ENCODE results near the gene C10orf71. TPM values are rescaled to one million over a fixed set of nuclear protein-coding genes. Genes with fewer than 3 reads are reported as not detected.

C10orf71 gene
- total and polyA plus RNA-seq, 3 donors from 2014 or later: 0.08 to 0.79 (median 0.12) TPM

DNA sequence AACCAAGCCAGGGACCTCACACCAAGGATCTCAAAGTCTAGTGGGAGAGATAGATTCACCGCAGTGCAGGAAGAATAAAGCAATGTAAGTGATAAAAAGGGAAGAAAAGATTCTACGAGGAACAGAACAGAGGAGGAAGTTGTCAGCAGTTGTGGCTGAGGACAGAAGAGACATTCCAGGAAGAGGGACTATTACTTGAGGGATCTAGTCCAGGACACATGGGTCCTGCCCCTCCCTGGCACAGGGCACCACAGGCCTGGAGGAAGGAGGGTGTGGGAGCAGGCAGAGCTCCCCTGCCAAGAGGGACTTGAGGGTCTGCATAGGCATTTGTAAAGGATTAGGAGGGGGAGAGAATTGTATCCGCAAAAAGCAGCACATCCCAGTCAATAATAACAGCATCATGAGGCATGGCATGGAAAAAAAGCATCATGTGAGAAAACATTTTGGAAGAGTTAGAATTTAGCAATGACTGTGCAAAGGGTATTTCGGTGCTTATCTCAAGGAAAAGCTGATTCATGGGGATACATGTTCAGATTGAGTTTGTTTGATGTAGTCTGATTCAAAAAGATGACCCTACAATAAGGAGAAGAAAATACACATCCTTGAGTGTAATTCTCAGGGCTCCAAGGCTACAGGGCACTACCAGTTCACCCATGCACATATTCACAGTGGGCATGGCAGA, 12.7 kb downstream of the C10orf71 start:
- intact Hi-C loops (cut with DNase I; ENCODE audit: low total_unique reads): no loop called here
- no peak overlapping the region for H3K4me3 ChIP-seq
- H3K4me1 ChIP-seq: no peaks in the 10 kb centered on the region
- no peaks in the 10 kb centered on the region for H3K27me3 ChIP-seq
- DNase-seq: no peak
- no peak for TF ChIP-seq POLR2A (IDR thresholded peaks at IDR 0.05)
- TF ChIP-seq, protein P1, sequence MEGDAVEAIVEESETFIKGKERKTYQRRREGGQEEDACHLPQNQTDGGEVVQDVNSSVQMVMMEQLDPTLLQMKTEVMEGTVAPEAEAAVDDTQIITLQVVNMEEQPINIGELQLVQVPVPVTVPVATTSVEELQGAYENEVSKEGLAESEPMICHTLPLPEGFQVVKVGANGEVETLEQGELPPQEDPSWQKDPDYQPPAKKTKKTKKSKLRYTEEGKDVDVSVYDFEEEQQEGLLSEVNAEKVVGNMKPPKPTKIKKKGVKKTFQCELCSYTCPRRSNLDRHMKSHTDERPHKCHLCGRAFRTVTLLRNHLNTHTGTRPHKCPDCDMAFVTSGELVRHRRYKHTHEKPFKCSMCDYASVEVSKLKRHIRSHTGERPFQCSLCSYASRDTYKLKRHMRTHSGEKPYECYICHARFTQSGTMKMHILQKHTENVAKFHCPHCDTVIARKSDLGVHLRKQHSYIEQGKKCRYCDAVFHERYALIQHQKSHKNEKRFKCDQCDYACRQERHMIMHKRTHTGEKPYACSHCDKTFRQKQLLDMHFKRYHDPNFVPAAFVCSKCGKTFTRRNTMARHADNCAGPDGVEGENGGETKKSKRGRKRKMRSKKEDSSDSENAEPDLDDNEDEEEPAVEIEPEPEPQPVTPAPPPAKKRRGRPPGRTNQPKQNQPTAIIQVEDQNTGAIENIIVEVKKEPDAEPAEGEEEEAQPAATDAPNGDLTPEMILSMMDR (IDR thresholded peaks at IDR 0.05): no peak
- no peaks in the 10 kb centered on the region for H3K9me3 ChIP-seq
- no peak overlapping the region for H3K27ac ChIP-seq
- H3K36me3 ChIP-seq (ENCODE audit: low read depth, missing control alignments): no peaks in the 10 kb centered on the region
- 70 to 71% methylated on average over 4 of the region's 4 CpGs for WGBS, 2 donors

GRCh38 chr10:49312246-49312869, 13.4 kb downstream of the C10orf71 start:
- Histone ChIP-seq H3K36me3 (ENCODE audit: low read depth, missing control alignments) (no peaks in the 10 kb centered on the region), H3K4me3 (no peak overlapping the region), H3K4me1 (no peaks in the 10 kb centered on the region), H3K9me3 (no peaks in the 10 kb centered on the region), H3K27ac (no peak overlapping the region), H3K27me3 (no peaks in the 10 kb centered on the region)
- TF ChIP-seq, protein P1 (IDR thresholded peaks at IDR 0.05): no peak
- no peak for TF ChIP-seq POLR2A (IDR thresholded peaks at IDR 0.05)
- intact Hi-C loops (cut with DNase I; ENCODE audit: low total_unique reads): no loop called here
- DNase-seq: no peak
- 79 to 93% methylated on average over 7 of the region's 7 CpGs for WGBS, 2 donors

GRCh38 chr10:49313501-49314070, 14.6 kb downstream of the C10orf71 start:
- WGBS, 2 donors: 71 to 90% methylated on average over 11 of the region's 11 CpGs

DNA sequence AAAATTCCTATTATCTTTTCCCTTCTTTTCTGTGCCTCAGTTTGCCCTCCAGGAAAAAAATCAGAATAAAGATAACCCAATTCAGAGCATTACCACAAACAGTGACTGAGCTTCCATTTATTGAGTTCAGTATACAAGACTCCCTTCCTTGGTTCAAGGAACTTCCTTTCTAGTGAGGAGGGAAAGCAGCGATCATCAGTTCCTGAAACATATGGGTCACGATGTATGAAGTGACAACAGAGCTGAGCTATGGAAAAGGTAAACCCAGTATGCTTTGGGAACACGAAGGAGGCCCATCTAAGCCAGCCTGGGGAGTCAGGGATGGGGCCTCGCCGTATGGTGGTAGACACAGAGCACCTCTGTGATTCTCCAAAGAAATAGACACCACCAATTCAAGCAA, 15.8 kb downstream of the C10orf71 start:
- intact Hi-C loops (cut with DNase I; ENCODE audit: low total_unique reads): no loop called here
- no peaks in the 10 kb centered on the region for H3K27me3 ChIP-seq
- no peaks in the 10 kb centered on the region for H3K4me1 ChIP-seq
- H3K36me3 ChIP-seq (ENCODE audit: low read depth, missing control alignments): no peaks in the 10 kb centered on the region
- 83 to 87% methylated on average over 5 of the region's 5 CpGs for WGBS, 2 donors
- no peak overlapping the region for H3K4me3 ChIP-seq
- no peak for DNase-seq
- TF ChIP-seq POLR2A (IDR thresholded peaks at IDR 0.05): no peak
- TF ChIP-seq, protein P1 (IDR thresholded peaks at IDR 0.05): no peak
- H3K9me3 ChIP-seq: no peaks in the 10 kb centered on the region
- H3K27ac ChIP-seq: no peak overlapping the region

More at GRCh38 chr10:49313501-49314070, 14.6 kb downstream of the C10orf71 start:
- H3K36me3 ChIP-seq (ENCODE audit: low read depth, missing control alignments): no peaks in the 10 kb centered on the region
- intact Hi-C loops (cut with DNase I; ENCODE audit: low total_unique reads): no loop called here
- TF ChIP-seq POLR2A (IDR thresholded peaks at IDR 0.05): no peak
- TF ChIP-seq, protein P1 (IDR thresholded peaks at IDR 0.05): no peak
- H3K4me1 ChIP-seq: no peaks in the 10 kb centered on the region
- no peak overlapping the region for H3K27ac ChIP-seq
- no peaks in the 10 kb centered on the region for H3K9me3 ChIP-seq
- no peak for DNase-seq
- no peak overlapping the region for H3K4me3 ChIP-seq
- H3K27me3 ChIP-seq: no peaks in the 10 kb centered on the region

All from testis (tissue), 3 donors.